KG1 (cell line): ENCODE data around the gene BPIFB3.

Experiments
- DNase-seq: peaks from one replicate; lab custom pipeline; 2025; lab: John Stamatoyannopoulos, UW

BPIFB3 gene

GRCh38 chr20:33015700-33016580 is 37.8 kb upstream of the BPIFB3 start:
- no peak for DNase-seq

GRCh38 chr20:33016581-33017109 is 37.1 kb upstream of the BPIFB3 start:
- no peak for DNase-seq

GRCh38 chr20:33017542-33017941 is 36.2 kb upstream of the BPIFB3 start:
- DNase-seq: no peak

- no peak for DNase-seq
Observed at GRCh38 chr20:33018169-33018931, 35.4 kb upstream of the BPIFB3 start.

- DNase-seq: no peak
Observed at GRCh38 chr20:33019465-33020277, 34.0 kb upstream of the BPIFB3 start.

GRCh38 chr20:33020278-33021161 is 33.2 kb upstream of the BPIFB3 start:
- DNase-seq: no peak

GRCh38 chr20:33021879-33022278 is 31.8 kb upstream of the BPIFB3 start:
- no peak for DNase-seq

- no peak for DNase-seq
Observed at GRCh38 chr20:33022289-33022688, 31.4 kb upstream of the BPIFB3 start.

GRCh38 chr20:33022694-33023438 is 30.8 kb upstream of the BPIFB3 start:
- DNase-seq: no peak

GRCh38 chr20:33023439-33024242 is 30.1 kb upstream of the BPIFB3 start:
- no peak for DNase-seq

GRCh38 chr20:33024243-33024560 is 29.5 kb upstream of the BPIFB3 start:
- DNase-seq: no peak

GRCh38 chr20:33024609-33025317 is 28.9 kb upstream of the BPIFB3 start:
- DNase-seq: no peak

GRCh38 chr20:33025318-33025876 is 28.3 kb upstream of the BPIFB3 start:
- no peak for DNase-seq

- DNase-seq: no peak
Observed at GRCh38 chr20:33026072-33026778, 27.5 kb upstream of the BPIFB3 start.

- DNase-seq: no peak
Observed at GRCh38 chr20:33026779-33027759, 26.6 kb upstream of the BPIFB3 start.
